ENCODE measurements around the gene CD63. TPM values are rescaled to one million over a fixed set of nuclear protein-coding genes. Genes with fewer than 3 reads are reported as not detected.

Gene CD63
- total RNA-seq, 8 experiments from 2014 or later, result 313 to 1,570 (median 525) TPM

GRCh38 chr12:55683676-55684075 lies 45.1 kb downstream of the CD63 start:
- 60 to 100% (median 80%) methylated on average over 1 to 7 of the region's 7 CpGs; no CpG with 5 or more reads in 3 of the 10 experiments for WGBS, 10 experiments
- no peak overlapping the region for H3K4me3 ChIP-seq
- no peak for ATAC-seq (replicated peaks in 6 of 8)
- no peak overlapping the region for H3K27ac ChIP-seq
- in situ Hi-C loops (cut with MboI; ENCODE audit: low pct_unique_long_range_greater_than_20kb in 2 of 9, low sequenced_read_pairs in 9 of 9, unreplicated experiment in 9 of 9), result no loop called here
- H3K4me1 ChIP-seq (replicated peaks in 1 of 2), result no peaks in the 10 kb centered on the region

- ATAC-seq (replicated peaks in 6 of 8), result no peak
- H3K27ac ChIP-seq, result no peak overlapping the region
- no peak overlapping the region for H3K4me3 ChIP-seq
- H3K4me1 ChIP-seq (replicated peaks in 1 of 2), result no peaks in the 10 kb centered on the region
- in situ Hi-C loops (cut with MboI; ENCODE audit: low pct_unique_long_range_greater_than_20kb in 2 of 9, low sequenced_read_pairs in 9 of 9, unreplicated experiment in 9 of 9), result no loop called here
- WGBS, 10 experiments, result 47 to 97% (median 75%) methylated on average over 1 to 11 of the region's 13 CpGs
Observed at GRCh38 chr12:55682087-55682796, 46.6 kb downstream of the CD63 start.

- peak in 5 of 8 experiments; percentile 37 to 93 (median 80) for ATAC-seq (replicated peaks in 6 of 8)
- 78 to 100% (median 88%) methylated on average over 1 to 6 of the region's 17 CpGs; no CpG with 5 or more reads in 6 of the 10 experiments for WGBS, 10 experiments
- Histone ChIP-seq H3K4me1 (replicated peaks in 1 of 2) (no peaks in the 10 kb centered on the region), H3K4me3 (no peak overlapping the region), H3K27ac (no peak overlapping the region)
- in situ Hi-C loops (cut with MboI; ENCODE audit: low pct_unique_long_range_greater_than_20kb in 2 of 9, low sequenced_read_pairs in 9 of 9, unreplicated experiment in 9 of 9), result no loop called here
Observed at GRCh38 chr12:55681142-55682077, 47.4 kb downstream of the CD63 start.

- in situ Hi-C loops (cut with MboI; ENCODE audit: low pct_unique_long_range_greater_than_20kb in 2 of 9, low sequenced_read_pairs in 9 of 9, unreplicated experiment in 9 of 9), result no loop called here
- ATAC-seq (replicated peaks in 6 of 8), result no peak
Observed at GRCh38 chr12:55679691-55680090, 49.1 kb downstream of the CD63 start.

GRCh38 chr12:55676707-55677106 lies 52.1 kb downstream of the CD63 start:
- ATAC-seq (replicated peaks in 6 of 8), result no peak
- in situ Hi-C loops (cut with MboI; ENCODE audit: low pct_unique_long_range_greater_than_20kb in 2 of 9, low sequenced_read_pairs in 9 of 9, unreplicated experiment in 9 of 9), result no loop called here
- 35 to 85% (median 57%) methylated on average over 4 to 6 of the region's 6 CpGs; no CpG with 5 or more reads in 1 of the 10 experiments for WGBS, 10 experiments
- Histone ChIP-seq H3K4me3 (no peak overlapping the region), H3K4me1 (replicated peaks in 1 of 2) (no peaks in the 10 kb centered on the region), H3K27ac (no peak overlapping the region)

More at GRCh38 chr12:55679691-55680090, 49.1 kb downstream of the CD63 start:
- Histone ChIP-seq H3K4me3 (no peak overlapping the region), H3K4me1 (replicated peaks in 1 of 2) (no peaks in the 10 kb centered on the region), H3K27ac (no peak overlapping the region)
- 57 to 100% (median 82%) methylated on average over 1 to 4 of the region's 5 CpGs; no CpG with 5 or more reads in 3 of the 10 experiments for WGBS, 10 experiments

- in situ Hi-C loops (cut with MboI; ENCODE audit: low pct_unique_long_range_greater_than_20kb in 2 of 9, low sequenced_read_pairs in 9 of 9, unreplicated experiment in 9 of 9), result no loop called here
- Histone ChIP-seq H3K27ac (no peak overlapping the region), H3K4me3 (no peak overlapping the region), H3K4me1 (replicated peaks in 1 of 2) (no peaks in the 10 kb centered on the region)
- ATAC-seq (replicated peaks in 6 of 8), result no peak
- 65 to 100% (median 82%) methylated on average over 1 to 7 of the region's 8 CpGs; no CpG with 5 or more reads in 2 of the 10 experiments for WGBS, 10 experiments
Observed at GRCh38 chr12:55675666-55676065, 53.1 kb downstream of the CD63 start.

Other genes with a start within 250 kb of the CD63 start
- gene OR6C68, start 236.6 kb downstream of the CD63 start, total RNA-seq, result not detected
- under 1 TPM in 3 of 8 experiments, not detected in 5; 0.10 to 0.28 (median 0.21) TPM for gene OR6C4, start 179.4 kb downstream of the CD63 start, total RNA-seq
- gene OR2AP1, start 156.5 kb downstream of the CD63 start, total RNA-seq, result under 1 TPM in 1 of 8 experiments, not detected in 7; 0.28 TPM
- 1 to 10 TPM in 1 of 8 experiments, under 1 TPM in 2, not detected in 5; 0.25 to 1.1 (median 0.45) TPM for gene OR10P1, start 92.1 kb downstream of the CD63 start, total RNA-seq
- 10 to 100 TPM in 5 of 8 experiments, 1 to 10 TPM in 2, under 1 TPM in 1; 0.92 to 26.2 (median 12.3) TPM for gene ITGA7, start 21.1 kb downstream of the CD63 start, total RNA-seq
- gene BLOC1S1, start 13.0 kb downstream of the CD63 start, total RNA-seq, result 100 to 1,000 TPM in 5 of 8 experiments, 10 to 100 TPM in 3; 65.7 to 166 (median 109) TPM
- gene RDH5, start 8.6 kb downstream of the CD63 start, total RNA-seq, result 10 to 100 TPM in 1 of 8 experiments, 1 to 10 TPM in 7; 1.4 to 23.6 (median 3.6) TPM
- gene GDF11, start 14.1 kb upstream of the CD63 start, total RNA-seq, result 10 to 100 TPM in 4 of 8 experiments, 1 to 10 TPM in 4; 3.6 to 35.9 (median 9.1) TPM
- 100 to 1,000 TPM in 5 of 8 experiments, 10 to 100 TPM in 3; 81.9 to 148 (median 114) TPM for gene SARNP, start 88.7 kb upstream of the CD63 start, total RNA-seq
- gene ORMDL2, start 89.0 kb upstream of the CD63 start, total RNA-seq, result 10 to 100 TPM; 13.1 to 42.0 (median 25.4) TPM
- gene DNAJC14, start 100.6 kb upstream of the CD63 start, total RNA-seq, result 10 to 100 TPM; 22.0 to 41.1 (median 29.8) TPM
- 1 to 10 TPM in 5 of 8 experiments, under 1 TPM in 3; 0.16 to 3.8 (median 1.3) TPM for gene MMP19, start 113.9 kb upstream of the CD63 start, total RNA-seq
- gene PYM1, start 198.9 kb upstream of the CD63 start, total RNA-seq, result 10 to 100 TPM; 20.1 to 44.4 (median 31.7) TPM
- 10 to 100 TPM in 4 of 8 experiments, 1 to 10 TPM in 4; 3.4 to 63.0 (median 9.2) TPM for gene DGKA, start 202.2 kb upstream of the CD63 start, total RNA-seq
- gene PMEL, start 237.0 kb upstream of the CD63 start, total RNA-seq, result 10 to 100 TPM in 1 of 8 experiments, 1 to 10 TPM in 6, under 1 TPM in 1; 0.86 to 14.4 (median 1.7) TPM
- 10 to 100 TPM in 4 of 8 experiments, 1 to 10 TPM in 4; 6.0 to 43.0 (median 15.8) TPM for gene CDK2, start 237.8 kb upstream of the CD63 start, total RNA-seq
- gene RAB5B, start 245.1 kb upstream of the CD63 start, total RNA-seq, result 10 to 100 TPM; 56.3 to 95.6 (median 76.0) TPM

Data from motor neuron (in vitro differentiated cells).